ENCODE results near the gene BACE2.

The BACE2 gene

GRCh38 chr21:41226853-41227252, 58.9 kb downstream of the BACE2 start:
- no peaks in the 10 kb centered on the region for H3K4me1 ChIP-seq (ENCODE audit: control insufficient read depth, insufficient read depth, low read length)
- WGBS, 2 experiments = 91 to 92% methylated on average over 8 of the region's 8 CpGs
- H3K4me3 ChIP-seq (ENCODE audit: insufficient read depth, low read depth, low read length) = no peak overlapping the region
- no peak overlapping the region for H3K27ac ChIP-seq (ENCODE audit: insufficient read depth, low read depth, low read length, poor library complexity, severe bottlenecking)
- H3K9me3 ChIP-seq (ENCODE audit: control insufficient read depth, low read length) = no peaks in the 10 kb centered on the region
- H3K27me3 ChIP-seq (ENCODE audit: control insufficient read depth, insufficient read depth, low read length, poor library complexity, severe bottlenecking) = no peaks in the 10 kb centered on the region
- H3K36me3 ChIP-seq (ENCODE audit: control insufficient read depth, insufficient read depth, low read length) = no peaks in the 10 kb centered on the region

- WGBS, 2 experiments = 94 to 95% methylated on average over 9 of the region's 9 CpGs
- H3K9me3 ChIP-seq (ENCODE audit: control insufficient read depth, low read length) = no peaks in the 10 kb centered on the region
- no peak overlapping the region for H3K4me3 ChIP-seq (ENCODE audit: insufficient read depth, low read depth, low read length)
- H3K27me3 ChIP-seq (ENCODE audit: control insufficient read depth, insufficient read depth, low read length, poor library complexity, severe bottlenecking) = no peaks in the 10 kb centered on the region
- H3K4me1 ChIP-seq (ENCODE audit: control insufficient read depth, insufficient read depth, low read length) = no peaks in the 10 kb centered on the region
- H3K36me3 ChIP-seq (ENCODE audit: control insufficient read depth, insufficient read depth, low read length) = no peaks in the 10 kb centered on the region
- no peak overlapping the region for H3K27ac ChIP-seq (ENCODE audit: insufficient read depth, low read depth, low read length, poor library complexity, severe bottlenecking)
Measured at GRCh38 chr21:41227357-41228005, 59.5 kb downstream of the BACE2 start.

GRCh38 chr21:41228006-41228370, 60.0 kb downstream of the BACE2 start:
- Histone ChIP-seq H3K9me3 (ENCODE audit: control insufficient read depth, low read length) (no peaks in the 10 kb centered on the region), H3K4me3 (ENCODE audit: insufficient read depth, low read depth, low read length) (no peak overlapping the region), H3K27ac (ENCODE audit: insufficient read depth, low read depth, low read length, poor library complexity, severe bottlenecking) (no peak overlapping the region), H3K4me1 (ENCODE audit: control insufficient read depth, insufficient read depth, low read length) (no peaks in the 10 kb centered on the region), H3K27me3 (ENCODE audit: control insufficient read depth, insufficient read depth, low read length, poor library complexity, severe bottlenecking) (no peaks in the 10 kb centered on the region), H3K36me3 (ENCODE audit: control insufficient read depth, insufficient read depth, low read length) (no peaks in the 10 kb centered on the region)
- WGBS, 2 experiments = 88 to 98% methylated on average over 5 of the region's 5 CpGs

- Histone ChIP-seq H3K4me3 (ENCODE audit: insufficient read depth, low read depth, low read length) (no peak overlapping the region), H3K27ac (ENCODE audit: insufficient read depth, low read depth, low read length, poor library complexity, severe bottlenecking) (no peak overlapping the region), H3K36me3 (ENCODE audit: control insufficient read depth, insufficient read depth, low read length) (no peaks in the 10 kb centered on the region), H3K4me1 (ENCODE audit: control insufficient read depth, insufficient read depth, low read length) (no peaks in the 10 kb centered on the region), H3K9me3 (ENCODE audit: control insufficient read depth, low read length) (no peaks in the 10 kb centered on the region), H3K27me3 (ENCODE audit: control insufficient read depth, insufficient read depth, low read length, poor library complexity, severe bottlenecking) (no peaks in the 10 kb centered on the region)
- WGBS, 2 experiments = 87 to 93% methylated on average over 5 of the region's 5 CpGs
Measured at GRCh38 chr21:41228492-41228891, 60.5 kb downstream of the BACE2 start.

- no peaks in the 10 kb centered on the region for H3K36me3 ChIP-seq (ENCODE audit: control insufficient read depth, insufficient read depth, low read length)
Measured at GRCh38 chr21:41228958-41229357, 61.0 kb downstream of the BACE2 start.

GRCh38 chr21:41229509-41230248, 61.7 kb downstream of the BACE2 start:
- H3K27ac ChIP-seq (ENCODE audit: insufficient read depth, low read depth, low read length, poor library complexity, severe bottlenecking) = no peak overlapping the region
- H3K27me3 ChIP-seq (ENCODE audit: control insufficient read depth, insufficient read depth, low read length, poor library complexity, severe bottlenecking) = no peaks in the 10 kb centered on the region
- H3K9me3 ChIP-seq (ENCODE audit: control insufficient read depth, low read length) = no peaks in the 10 kb centered on the region
- no peak overlapping the region for H3K4me3 ChIP-seq (ENCODE audit: insufficient read depth, low read depth, low read length)
- WGBS, 2 experiments = 95% methylated on average over 10 of the region's 10 CpGs
- no peaks in the 10 kb centered on the region for H3K4me1 ChIP-seq (ENCODE audit: control insufficient read depth, insufficient read depth, low read length)
- H3K36me3 ChIP-seq (ENCODE audit: control insufficient read depth, insufficient read depth, low read length) = no peaks in the 10 kb centered on the region

More at GRCh38 chr21:41228958-41229357, 61.0 kb downstream of the BACE2 start:
- no peaks in the 10 kb centered on the region for H3K9me3 ChIP-seq (ENCODE audit: control insufficient read depth, low read length)
- WGBS, 2 experiments = 90 to 93% methylated on average over 7 of the region's 7 CpGs
- H3K4me3 ChIP-seq (ENCODE audit: insufficient read depth, low read depth, low read length) = no peak overlapping the region
- no peaks in the 10 kb centered on the region for H3K4me1 ChIP-seq (ENCODE audit: control insufficient read depth, insufficient read depth, low read length)
- no peaks in the 10 kb centered on the region for H3K27me3 ChIP-seq (ENCODE audit: control insufficient read depth, insufficient read depth, low read length, poor library complexity, severe bottlenecking)
- H3K27ac ChIP-seq (ENCODE audit: insufficient read depth, low read depth, low read length, poor library complexity, severe bottlenecking) = no peak overlapping the region

GRCh38 chr21:41230497-41230896, 62.5 kb downstream of the BACE2 start:
- Histone ChIP-seq H3K9me3 (ENCODE audit: control insufficient read depth, low read length) (no peaks in the 10 kb centered on the region), H3K36me3 (ENCODE audit: control insufficient read depth, insufficient read depth, low read length) (no peaks in the 10 kb centered on the region), H3K27me3 (ENCODE audit: control insufficient read depth, insufficient read depth, low read length, poor library complexity, severe bottlenecking) (no peaks in the 10 kb centered on the region), H3K4me1 (ENCODE audit: control insufficient read depth, insufficient read depth, low read length) (no peaks in the 10 kb centered on the region), H3K27ac (ENCODE audit: insufficient read depth, low read depth, low read length, poor library complexity, severe bottlenecking) (no peak overlapping the region), H3K4me3 (ENCODE audit: insufficient read depth, low read depth, low read length) (no peak overlapping the region)
- 95 to 96% methylated on average over 4 of the region's 4 CpGs for WGBS, 2 experiments

- no peaks in the 10 kb centered on the region for H3K9me3 ChIP-seq (ENCODE audit: control insufficient read depth, low read length)
- no peaks in the 10 kb centered on the region for H3K36me3 ChIP-seq (ENCODE audit: control insufficient read depth, insufficient read depth, low read length)
- H3K4me3 ChIP-seq (ENCODE audit: insufficient read depth, low read depth, low read length) = no peak overlapping the region
- no peaks in the 10 kb centered on the region for H3K4me1 ChIP-seq (ENCODE audit: control insufficient read depth, insufficient read depth, low read length)
- H3K27me3 ChIP-seq (ENCODE audit: control insufficient read depth, insufficient read depth, low read length, poor library complexity, severe bottlenecking) = no peaks in the 10 kb centered on the region
- 90% methylated on average over 6 of the region's 6 CpGs for WGBS, 2 experiments
- H3K27ac ChIP-seq (ENCODE audit: insufficient read depth, low read depth, low read length, poor library complexity, severe bottlenecking) = no peak overlapping the region
Measured at GRCh38 chr21:41231060-41231459, 63.1 kb downstream of the BACE2 start.

GRCh38 chr21:41232013-41232412, 64.1 kb downstream of the BACE2 start:
- 91 to 94% methylated on average over 10 of the region's 10 CpGs for WGBS, 2 experiments
- Histone ChIP-seq H3K36me3 (ENCODE audit: control insufficient read depth, insufficient read depth, low read length) (no peaks in the 10 kb centered on the region), H3K4me3 (ENCODE audit: insufficient read depth, low read depth, low read length) (no peak overlapping the region), H3K27ac (ENCODE audit: insufficient read depth, low read depth, low read length, poor library complexity, severe bottlenecking) (no peak overlapping the region), H3K9me3 (ENCODE audit: control insufficient read depth, low read length) (no peaks in the 10 kb centered on the region), H3K27me3 (ENCODE audit: control insufficient read depth, insufficient read depth, low read length, poor library complexity, severe bottlenecking) (no peaks in the 10 kb centered on the region), H3K4me1 (ENCODE audit: control insufficient read depth, insufficient read depth, low read length) (no peaks in the 10 kb centered on the region)

- 86 to 89% methylated on average over 6 of the region's 6 CpGs for WGBS, 2 experiments
- Histone ChIP-seq H3K36me3 (ENCODE audit: control insufficient read depth, insufficient read depth, low read length) (no peaks in the 10 kb centered on the region), H3K9me3 (ENCODE audit: control insufficient read depth, low read length) (no peaks in the 10 kb centered on the region), H3K27ac (ENCODE audit: insufficient read depth, low read depth, low read length, poor library complexity, severe bottlenecking) (no peak overlapping the region), H3K4me3 (ENCODE audit: insufficient read depth, low read depth, low read length) (no peak overlapping the region), H3K27me3 (ENCODE audit: control insufficient read depth, insufficient read depth, low read length, poor library complexity, severe bottlenecking) (no peaks in the 10 kb centered on the region), H3K4me1 (ENCODE audit: control insufficient read depth, insufficient read depth, low read length) (no peaks in the 10 kb centered on the region)
Measured at GRCh38 chr21:41233916-41234315, 66.0 kb downstream of the BACE2 start.
